K562 (cell line): ENCODE data around the gene LRRC47. TPM values are rescaled to one million over a fixed set of nuclear protein-coding genes. Genes with fewer than 3 reads are reported as not detected.

Source experiments
- FIP1L1 ChIP-seq: fragments of 200-400 bp; formaldehyde crosslinking; IDR thresholded peaks from 2 replicates; pipeline ENCODE4 v1.6.1; 2018; ENCODE audit warnings: mild to moderate bottlenecking, low read depth, low read length; ENCODE audit not compliant: poor library complexity, severe bottlenecking
- KLF13 ChIP-seq: fragments of 450-650 bp; IDR thresholded peaks from 2 replicates; pipeline ENCODE4 v1.6.1; 2016; ENCODE audit warnings: missing genetic modification characterization, low read depth, mild to moderate bottlenecking, missing compliant biosample characterization, moderate library complexity, borderline replicate concordance
- PHB ChIP-seq: fragments of 250-450 bp; sonication (Bioruptor Pico); IDR thresholded peaks from 2 replicates; pipeline ENCODE4 v1.5.0; 2021
- RBM22 ChIP-seq: fragments of 200-400 bp; formaldehyde crosslinking; IDR thresholded peaks from 2 replicates; pipeline ENCODE4 v1.6.1; 2018; ENCODE audit warnings: low read length, low read depth; ENCODE audit not compliant: poor library complexity, severe bottlenecking
- SREBF2 ChIP-seq: sonication (generic); formaldehyde crosslinking; IDR thresholded peaks from 2 replicates; pipeline ENCODE4 v1.4.0; 2020; ENCODE audit warnings: mild to moderate bottlenecking, missing genetic modification reagents
- THRB ChIP-seq: fragments of 450-650 bp; formaldehyde crosslinking; conservative IDR thresholded peaks from 2 replicates; pipeline ENCODE4 v1.4.0; 2022; ENCODE audit warnings: mild to moderate bottlenecking, missing genetic modification characterization
- ZNF57 ChIP-seq: fragments of 450-650 bp; formaldehyde crosslinking; IDR thresholded peaks from 2 replicates; pipeline ENCODE4 v1.4.0; 2020; ENCODE audit warnings: mild to moderate bottlenecking, moderate library complexity
- polyA plus RNA-seq, 8 experiments: library from polyadenylated mRNA; depleted of rRNA in 4 of 8; stranded (reverse) in 5 of 8; unstranded in 3 of 8; fragments of >200 nt; fragmentation: Nextera tagmentation in 2 of 8; fragmentation: Illumina TruSeq in 1 of 8; extraction: Ambion mirVana in 2 of 8; extraction: Trizol in 1 of 8; gene quantifications; 2 replicates each; pipeline versions ENCODE4 v1.2.1 to v1.2.3, GENCODE V29; 2011 to 2014; ENCODE audit warnings: inconsistent platforms in 1 of 8, missing spikeins in 1 of 8
- total RNA-seq, 7 experiments: library from RNA; depleted of rRNA in 6 of 7; stranded (reverse); fragments of >200 nt in 6 of 7; fragmentation: Illumina TruSeq in 2 of 7; extraction: Trizol in 2 of 7; gene quantifications; 2 replicates each; pipeline versions ENCODE4 v1.2.1 to v1.2.3, GENCODE V29; 2011 to 2021; ENCODE audit warnings: low replicate concordance in 1 of 7
- TF ChIP-seq, protein P1 (sequence below): fragments of 450-650 bp; formaldehyde crosslinking; IDR thresholded peaks from 2 replicates; pipeline ENCODE4 v1.4.0; 2020; ENCODE audit warnings: mild to moderate bottlenecking, moderate library complexity

The LRRC47 gene
- total and polyA plus RNA-seq, 9 of the 15 experiments (the other 6 are each of a cell fraction or from before 2014, with no cell fraction given): 4.6 to 68.0 (median 35.9) TPM

DNA sequence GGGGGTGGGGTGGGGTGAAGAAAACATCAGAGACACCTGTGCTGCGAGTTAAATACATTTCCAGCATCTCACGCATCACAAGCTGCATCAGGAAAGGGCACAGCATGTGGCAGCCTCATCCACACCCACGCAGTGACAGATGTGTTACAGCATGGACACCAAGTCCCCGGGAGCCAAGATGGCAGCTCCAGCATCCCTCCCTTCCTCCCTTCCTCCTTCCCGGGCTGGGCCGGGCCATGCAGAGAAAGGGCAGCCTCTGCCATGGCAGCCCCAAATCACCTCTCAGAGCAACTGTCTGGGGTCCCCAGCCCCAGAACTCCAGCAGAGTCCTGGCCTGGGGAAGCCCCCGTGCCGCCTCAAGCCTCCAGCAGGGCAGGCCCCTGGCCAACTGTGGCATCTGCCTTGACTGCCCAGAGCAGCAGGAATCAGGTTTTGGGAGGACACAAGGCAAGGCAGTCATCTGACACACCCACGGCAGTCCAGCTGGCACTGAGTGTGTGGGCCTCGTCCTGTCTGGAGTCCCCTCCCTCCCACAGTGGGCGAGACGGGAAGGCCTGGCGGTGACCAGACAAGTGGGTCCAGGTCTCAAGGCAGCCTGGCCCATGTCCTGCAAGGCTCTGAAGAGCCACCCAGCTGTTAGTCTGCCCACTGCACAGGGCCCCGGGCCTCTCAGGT, 17.6 kb downstream of the LRRC47 start (continued):
- TF ChIP-seq THRB (0 out of 2 replicates have a peak, but pooled peaks have one; percentile 5), FIP1L1 (peak; percentile 26), PHB (CRISPR knock-in tag) (0 out of 2 replicates have a peak, but pooled peaks have one; percentile 62), ZNF57 (CRISPR knock-in tag) (0 out of 2 replicates have a peak, but pooled peaks have one; percentile 10), RBM22 (peak; percentile 83), SREBF2 (CRISPR knock-in tag) (no peak), KLF13 (tag) (no peak)
- TF ChIP-seq, protein P1, sequence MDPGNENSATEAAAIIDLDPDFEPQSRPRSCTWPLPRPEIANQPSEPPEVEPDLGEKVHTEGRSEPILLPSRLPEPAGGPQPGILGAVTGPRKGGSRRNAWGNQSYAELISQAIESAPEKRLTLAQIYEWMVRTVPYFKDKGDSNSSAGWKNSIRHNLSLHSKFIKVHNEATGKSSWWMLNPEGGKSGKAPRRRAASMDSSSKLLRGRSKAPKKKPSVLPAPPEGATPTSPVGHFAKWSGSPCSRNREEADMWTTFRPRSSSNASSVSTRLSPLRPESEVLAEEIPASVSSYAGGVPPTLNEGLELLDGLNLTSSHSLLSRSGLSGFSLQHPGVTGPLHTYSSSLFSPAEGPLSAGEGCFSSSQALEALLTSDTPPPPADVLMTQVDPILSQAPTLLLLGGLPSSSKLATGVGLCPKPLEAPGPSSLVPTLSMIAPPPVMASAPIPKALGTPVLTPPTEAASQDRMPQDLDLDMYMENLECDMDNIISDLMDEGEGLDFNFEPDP (CRISPR knock-in tag): peak; percentile 21; the same call in 1 of the 2 replicates
